Kidney capillary endothelial cell (primary cell): ENCODE results near the gene C1QBP.
"Not testable (repeated sequence)": the region's sequence is repeated elsewhere in the genome, so short reads cannot be mapped to it uniquely, and the experiment has no call there.

Experiments
- DNase-seq: peaks from one replicate; pipeline ENCODE4 v3.0.0-alpha.2; 2018; ENCODE audit warnings: low spot score

The C1QBP gene

GRCh38 chr17:5431949-5432556 lies 6.9 kb downstream of the C1QBP start:
- DNase-seq = no peak

DNA sequence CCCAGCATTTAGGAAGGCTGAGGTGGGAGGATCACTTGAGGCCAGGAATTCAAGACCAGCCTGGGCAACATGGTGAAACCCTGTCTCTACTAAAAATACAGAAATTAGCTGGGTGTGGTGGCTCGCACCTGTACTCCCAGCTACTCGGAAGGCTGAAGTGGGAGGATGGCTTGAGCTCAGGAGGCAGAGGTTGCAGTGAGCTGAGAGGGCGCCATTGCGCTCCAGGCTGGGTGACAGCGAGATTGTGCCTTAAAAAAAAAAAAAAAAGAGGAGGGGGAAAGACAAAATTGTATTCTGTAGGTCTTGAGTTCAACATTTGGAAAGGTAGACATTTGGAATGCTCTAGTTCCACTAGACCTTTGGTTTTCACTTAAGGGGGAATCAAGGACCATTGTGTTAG lies 7.7 kb downstream of the C1QBP start:
- not testable (repeated sequence) for DNase-seq

DNA sequence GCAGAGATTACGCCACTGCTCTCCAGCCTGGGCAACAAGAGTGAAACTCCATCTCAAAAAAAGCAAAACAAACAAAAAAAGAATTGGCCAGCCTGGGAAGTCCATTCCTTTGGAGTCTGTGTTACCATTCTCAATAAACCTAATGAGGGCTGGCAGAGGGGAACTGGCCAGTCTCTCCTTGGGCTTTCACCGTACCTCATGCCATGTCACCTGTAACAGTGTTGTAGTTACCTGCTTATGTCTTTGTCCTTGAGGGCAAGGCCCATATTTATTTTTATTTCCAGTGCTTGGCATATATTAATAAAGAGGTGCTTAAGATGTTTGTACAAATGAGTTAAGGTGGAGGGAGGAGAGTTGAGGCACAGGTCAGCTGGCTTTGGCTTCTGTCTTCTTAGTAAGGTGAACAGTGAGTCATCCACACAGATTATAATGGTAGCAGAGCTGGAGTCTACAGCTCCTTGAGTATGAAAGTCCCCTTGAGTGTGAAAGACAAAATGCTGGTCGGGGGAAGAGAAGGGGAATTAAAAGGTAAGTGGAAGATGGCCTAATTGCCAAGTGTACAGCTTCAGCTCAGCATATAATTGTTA lies 8.4 kb downstream of the C1QBP start:
- no peak for DNase-seq

DNA sequence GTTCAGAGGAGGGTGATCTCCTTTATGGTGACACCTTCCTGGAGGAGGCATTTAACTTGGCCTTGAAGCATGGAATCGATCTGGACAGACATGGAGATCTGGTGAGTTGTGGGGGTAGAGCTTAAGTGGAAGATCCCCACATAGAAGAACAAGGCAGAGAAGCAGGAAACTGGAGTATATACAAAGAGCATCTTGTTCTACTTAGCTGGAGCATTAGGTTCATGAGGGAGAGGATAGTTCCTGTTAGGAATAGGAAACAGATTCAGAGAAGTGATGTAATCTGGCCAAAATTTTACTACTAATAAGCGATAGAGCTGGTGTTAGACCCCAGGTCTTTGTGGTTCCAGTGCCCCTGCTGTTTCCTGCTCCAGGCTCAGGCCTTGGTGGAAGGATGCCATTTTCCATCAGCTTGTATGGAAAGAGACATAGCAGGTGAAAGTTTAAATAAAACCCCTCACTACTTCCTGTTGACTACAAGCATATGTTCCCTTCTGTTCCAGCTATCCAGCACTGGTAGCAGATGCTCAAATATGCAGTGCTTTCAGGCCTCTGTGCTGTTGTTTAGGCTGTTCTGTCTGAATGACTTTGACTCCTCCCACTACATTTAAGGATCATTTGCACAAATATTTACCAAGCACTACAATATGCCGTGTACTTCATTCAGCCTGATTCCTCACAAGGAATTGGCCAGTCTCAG lies 9.6 kb downstream of the C1QBP start:
- DNase-seq = no peak

GRCh38 chr17:5425826-5426225 lies 13.1 kb downstream of the C1QBP start:
- no peak for DNase-seq

DNA sequence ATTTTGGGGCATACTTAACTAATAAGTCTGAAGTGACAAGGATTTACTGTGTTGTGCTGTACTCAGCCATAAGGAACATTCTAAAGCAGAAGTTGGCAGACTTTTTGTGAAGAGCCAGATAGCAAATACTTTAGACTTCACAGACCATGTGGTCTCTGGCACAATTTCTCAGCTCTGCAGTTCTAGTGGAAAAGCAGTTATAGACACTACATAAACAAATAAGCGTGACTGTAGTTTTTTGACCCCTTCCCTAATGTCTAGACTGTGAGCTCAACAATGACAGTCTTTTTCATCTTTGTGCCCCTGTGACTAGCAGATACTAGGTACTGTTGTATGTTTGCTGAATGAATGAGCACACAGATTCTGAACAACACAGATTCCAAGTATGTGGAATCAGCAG lies 14.0 kb downstream of the C1QBP start:
- DNase-seq = no peak

GRCh38 chr17:5422505-5422904 lies 16.4 kb downstream of the C1QBP start:
- peak; percentile 33 for DNase-seq

- DNase-seq = no peak
Observed at GRCh38 chr17:5419959-5420653, 18.8 kb downstream of the C1QBP start, which contains the start of gene RPAIN. RPAIN (plus strand) TSS chr17:5420182; CDS start chr17:5420211, 29 bp downstream.

- peak; percentile 97 for DNase-seq
Observed at GRCh38 chr17:5419356-5419958, 19.5 kb downstream of the C1QBP start, which contains the start of gene NUP88. NUP88 (minus strand) TSS chr17:5419662; CDS start chr17:5419650, 12 bp downstream.

DNA sequence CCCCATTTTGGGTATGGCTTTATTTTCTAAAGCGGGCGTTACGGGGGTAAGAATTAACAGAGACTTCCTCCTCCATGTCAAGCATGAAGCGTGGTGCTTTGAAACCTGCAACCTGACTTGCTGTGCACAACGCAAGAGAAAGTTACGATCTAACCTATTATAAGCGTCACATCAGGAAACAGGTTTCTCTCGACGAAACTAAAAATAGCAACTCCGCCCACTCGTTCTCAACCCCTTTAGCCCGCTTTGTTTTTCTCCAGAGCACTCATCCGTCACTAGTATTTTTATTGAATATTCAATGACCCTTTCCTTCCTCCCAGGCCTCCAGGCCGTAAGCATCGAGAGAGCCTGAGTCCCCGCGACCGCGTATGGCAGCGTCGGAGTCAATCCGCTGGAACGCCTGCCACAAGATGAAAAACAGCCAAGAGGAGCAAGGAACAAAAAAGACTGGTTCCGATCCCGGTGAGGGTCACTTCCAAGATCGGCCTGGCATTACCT lies 20.0 kb downstream of the C1QBP start:
- peak; percentile 30 for DNase-seq

DNA sequence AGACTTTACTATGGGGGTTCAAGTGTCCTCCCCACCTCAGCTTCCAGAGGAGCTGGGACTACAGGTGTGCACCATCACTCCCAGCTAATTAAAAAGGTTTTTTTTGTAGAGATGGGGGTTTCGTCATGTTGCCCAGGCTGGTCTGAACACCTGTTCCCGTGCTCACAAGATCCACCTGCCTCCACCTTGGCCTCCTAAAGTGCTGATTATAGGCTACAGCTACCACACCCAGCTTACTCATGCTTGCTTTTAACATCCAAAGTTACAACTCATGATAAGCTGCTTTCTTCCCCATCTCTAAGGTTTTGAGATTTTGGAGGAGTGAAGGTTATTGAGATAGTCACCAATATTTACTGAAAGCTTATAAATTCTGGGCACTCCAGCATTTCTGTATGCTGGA lies 22.1 kb downstream of the C1QBP start:
- DNase-seq = no peak

DNA sequence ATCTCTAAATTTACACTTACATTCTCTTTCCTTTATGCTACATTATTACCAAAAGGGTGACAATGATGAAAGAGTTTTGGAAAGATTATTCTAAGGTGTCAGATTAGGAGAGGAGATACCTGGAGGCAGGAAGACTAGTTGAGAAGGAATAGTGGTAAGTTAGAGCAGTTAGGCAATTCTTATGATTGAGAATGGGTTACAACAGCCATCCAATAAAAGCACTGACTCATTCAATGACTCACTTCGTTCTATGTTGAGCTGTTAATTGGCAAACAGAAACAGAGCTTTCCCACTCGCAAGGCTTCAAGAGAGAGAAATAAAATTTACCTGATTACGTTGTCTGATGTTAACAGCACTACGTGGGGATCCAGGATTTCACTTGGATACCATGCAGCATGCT lies 25.3 kb downstream of the C1QBP start:
- peak; percentile 14 for DNase-seq

DNA sequence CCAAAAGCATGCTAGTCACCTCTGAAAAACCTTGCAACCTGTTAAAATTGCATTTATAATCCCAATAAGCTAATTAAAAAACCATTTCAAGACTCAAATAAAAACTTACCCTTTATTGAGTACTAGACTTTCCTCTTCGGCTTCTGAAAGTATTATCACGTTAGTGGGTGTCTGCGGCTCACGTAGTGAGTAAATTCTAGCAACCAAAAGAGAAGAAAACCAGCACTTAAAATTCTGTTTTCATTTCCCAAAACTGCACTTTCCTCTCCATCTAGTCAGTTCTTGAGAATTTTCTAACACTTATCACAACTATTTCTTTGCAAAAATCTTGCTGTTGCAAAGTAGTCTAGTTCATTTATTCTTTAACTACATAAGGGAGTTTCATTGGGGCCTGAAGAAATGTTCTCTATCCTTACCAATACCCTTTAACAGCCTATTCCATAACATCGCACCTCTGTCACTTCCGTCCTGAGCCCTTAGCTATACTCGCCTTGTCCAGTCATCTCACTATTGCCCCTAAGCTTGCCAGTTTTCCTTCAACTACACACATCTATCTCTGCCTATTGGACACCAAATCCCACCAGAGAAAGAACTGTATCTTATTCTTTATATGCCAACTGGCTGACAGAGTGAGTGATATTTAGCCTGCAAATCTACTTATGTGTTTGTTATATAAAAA lies 28.2 kb downstream of the C1QBP start:
- DNase-seq = no peak

- DNase-seq = no peak
Observed at GRCh38 chr17:5408186-5408585, 30.8 kb downstream of the C1QBP start.

DNA sequence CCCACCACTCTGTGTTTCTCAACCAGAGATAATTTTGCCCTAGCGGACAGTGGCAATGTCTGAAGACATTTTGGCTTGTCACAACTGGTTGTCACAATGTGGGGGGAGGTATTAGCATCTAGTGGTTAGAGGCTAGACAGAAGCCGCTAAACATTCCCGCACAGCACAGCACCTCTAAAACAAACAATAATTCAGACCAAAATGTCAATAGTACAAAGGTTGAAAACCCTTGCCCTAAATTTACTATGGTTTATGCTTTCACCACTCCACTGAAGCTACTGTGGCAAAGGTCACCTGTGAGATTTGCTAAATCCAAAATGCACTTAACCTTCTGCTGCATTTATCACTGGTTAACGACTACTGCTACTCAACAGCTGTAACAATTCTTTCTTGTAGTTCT lies 33.6 kb downstream of the C1QBP start:
- DNase-seq = no peak

- no peak for DNase-seq
Observed at GRCh38 chr17:5399767-5400166, 39.2 kb downstream of the C1QBP start.

GRCh38 chr17:5396612-5397011 lies 42.3 kb downstream of the C1QBP start:
- DNase-seq = no peak

DNA sequence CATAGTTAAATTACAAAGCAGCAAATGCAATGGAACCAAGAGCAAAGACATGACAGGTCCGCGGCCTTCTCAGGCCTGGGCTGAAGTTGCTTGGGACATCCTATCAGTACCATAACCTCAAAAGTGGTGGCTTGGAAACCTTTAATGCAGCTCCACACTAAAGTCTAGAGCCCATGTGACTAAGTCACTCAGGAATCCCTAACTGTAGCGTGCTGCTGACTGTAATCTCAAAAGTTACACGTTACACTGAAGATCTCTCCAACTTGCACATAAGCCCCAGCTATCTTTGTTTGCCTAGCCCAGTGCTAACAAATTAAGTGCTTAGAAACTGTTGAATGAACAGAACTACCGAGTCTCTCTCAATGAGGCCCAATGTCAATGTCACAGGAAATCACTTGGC lies 47.3 kb downstream of the C1QBP start:
- DNase-seq = no peak
